ENCODE results near the gene KLHL26. TPM values are rescaled to one million over a fixed set of nuclear protein-coding genes. Genes with fewer than 3 reads are reported as not detected.
"Not testable (repeated sequence)": the region's sequence is repeated elsewhere in the genome, so short reads cannot be mapped to it uniquely, and the experiment has no call there.

The KLHL26 gene
- total RNA-seq, 1 experiment from 2014 or later, result 3.7 TPM

DNA sequence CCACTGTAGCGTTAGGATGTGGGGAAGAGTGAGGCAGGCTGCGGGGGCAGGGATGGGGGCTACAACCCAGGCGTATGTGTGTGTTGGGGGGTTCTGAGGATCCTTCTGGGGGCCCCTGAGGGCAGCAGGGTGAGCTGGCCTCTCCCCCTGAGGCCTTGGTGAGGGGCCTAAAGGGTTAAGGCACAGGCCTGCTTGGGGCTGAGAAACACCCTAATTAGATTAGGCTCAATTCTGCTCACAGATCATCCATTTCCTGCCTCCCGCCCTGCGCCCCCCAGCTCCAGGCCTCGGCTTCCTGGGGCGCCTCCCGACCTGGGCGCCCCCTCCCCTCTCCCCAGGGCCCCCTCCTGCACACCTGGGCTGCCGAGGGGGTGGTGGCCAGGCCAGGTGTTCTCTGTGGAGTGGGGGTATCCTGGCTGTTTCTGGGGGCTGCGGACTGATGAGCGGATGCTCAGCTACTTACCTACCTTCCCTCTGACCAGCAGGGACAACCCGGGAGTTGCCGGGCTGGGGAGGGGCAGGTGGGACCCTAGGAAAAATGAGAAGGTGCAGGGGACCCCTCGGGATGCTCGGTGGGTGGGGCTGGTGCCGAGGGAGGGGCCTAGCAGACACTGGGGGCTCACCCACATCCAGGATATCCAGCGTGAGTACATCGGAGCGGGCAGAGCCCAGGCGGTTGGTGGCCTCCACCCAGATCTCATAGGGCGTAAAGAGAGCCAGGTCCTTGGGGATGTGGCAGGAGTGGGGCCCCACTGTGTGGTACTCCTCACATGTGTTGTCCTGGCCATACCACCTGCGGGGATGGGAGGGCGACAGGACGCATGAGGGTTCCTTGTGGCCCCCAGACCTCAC lies 38.8 kb upstream of the KLHL26 start:
- no peaks in the 10 kb centered on the region for H3K27me3 ChIP-seq (ENCODE audit: low read length)
- no peak overlapping the region for H2AFZ ChIP-seq (ENCODE audit: low read length)

DNA sequence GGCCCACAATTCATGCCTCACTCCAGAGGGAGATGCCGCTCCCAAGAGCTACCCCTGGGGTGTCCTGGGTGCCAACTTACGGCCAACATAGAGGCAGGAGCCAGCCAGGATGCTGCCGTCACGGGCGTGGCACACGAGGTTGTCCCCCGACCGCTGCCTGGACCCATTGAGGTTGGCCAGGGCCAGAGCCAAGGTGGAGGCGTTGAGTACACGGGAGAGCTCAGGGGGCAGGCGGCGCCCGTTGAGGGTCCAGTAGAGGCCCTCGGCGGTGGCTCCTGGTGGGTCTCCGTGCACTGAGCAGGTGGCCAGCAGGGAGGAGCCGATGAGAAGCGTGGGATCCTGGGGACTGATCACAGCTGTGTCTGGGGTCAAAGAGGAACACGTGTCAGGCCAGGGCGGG lies 37.3 kb upstream of the KLHL26 start:
- H3K4me1 ChIP-seq (ENCODE audit: low read length), result peaks cover 10% of the 10 kb centered on the region
- H3K79me2 ChIP-seq (ENCODE audit: low read length), result no peaks in the 10 kb centered on the region
- no peak overlapping the region for H2AFZ ChIP-seq (ENCODE audit: low read length)
- H3K4me2 ChIP-seq (ENCODE audit: low read depth, low read length, poor library complexity, severe bottlenecking), result no peak overlapping the region
- no peaks in the 10 kb centered on the region for H3K9me2 ChIP-seq (replicated peaks; ENCODE audit: insufficient read depth, low read length)
- no peak overlapping the region for H3K4me3 ChIP-seq (ENCODE audit: low read length)
- DNase-seq, result no peak
- H3K27ac ChIP-seq (ENCODE audit: low read length), result no peak overlapping the region
- no peaks in the 10 kb centered on the region for H4K20me1 ChIP-seq (ENCODE audit: insufficient read depth, low read depth, low read length)
- no peaks in the 10 kb centered on the region for H3K9me3 ChIP-seq (ENCODE audit: low read length)
- no peak overlapping the region for H3K9ac ChIP-seq (ENCODE audit: low read length)
- no peaks in the 10 kb centered on the region for H3K27me3 ChIP-seq (ENCODE audit: low read length)
- H3K36me3 ChIP-seq (ENCODE audit: insufficient read depth, low read length), result no peaks in the 10 kb centered on the region

More for the DNA sequence above, 38.8 kb upstream of the KLHL26 start:
- Histone ChIP-seq H3K27ac (ENCODE audit: low read length) (no peak overlapping the region), H3K4me3 (ENCODE audit: low read length) (no peak overlapping the region), H3K4me1 (ENCODE audit: low read length) (peaks cover 22% of the 10 kb centered on the region), H3K36me3 (ENCODE audit: insufficient read depth, low read length) (no peaks in the 10 kb centered on the region), H3K9ac (ENCODE audit: low read length) (no peak overlapping the region), H3K9me3 (ENCODE audit: low read length) (no peaks in the 10 kb centered on the region), H3K4me2 (ENCODE audit: low read depth, low read length, poor library complexity, severe bottlenecking) (no peak overlapping the region), H3K9me2 (replicated peaks; ENCODE audit: insufficient read depth, low read length) (no peaks in the 10 kb centered on the region), H4K20me1 (ENCODE audit: insufficient read depth, low read depth, low read length) (no peaks in the 10 kb centered on the region), H3K79me2 (ENCODE audit: low read length) (no peaks in the 10 kb centered on the region)
- DNase-seq, result no peak

DNA sequence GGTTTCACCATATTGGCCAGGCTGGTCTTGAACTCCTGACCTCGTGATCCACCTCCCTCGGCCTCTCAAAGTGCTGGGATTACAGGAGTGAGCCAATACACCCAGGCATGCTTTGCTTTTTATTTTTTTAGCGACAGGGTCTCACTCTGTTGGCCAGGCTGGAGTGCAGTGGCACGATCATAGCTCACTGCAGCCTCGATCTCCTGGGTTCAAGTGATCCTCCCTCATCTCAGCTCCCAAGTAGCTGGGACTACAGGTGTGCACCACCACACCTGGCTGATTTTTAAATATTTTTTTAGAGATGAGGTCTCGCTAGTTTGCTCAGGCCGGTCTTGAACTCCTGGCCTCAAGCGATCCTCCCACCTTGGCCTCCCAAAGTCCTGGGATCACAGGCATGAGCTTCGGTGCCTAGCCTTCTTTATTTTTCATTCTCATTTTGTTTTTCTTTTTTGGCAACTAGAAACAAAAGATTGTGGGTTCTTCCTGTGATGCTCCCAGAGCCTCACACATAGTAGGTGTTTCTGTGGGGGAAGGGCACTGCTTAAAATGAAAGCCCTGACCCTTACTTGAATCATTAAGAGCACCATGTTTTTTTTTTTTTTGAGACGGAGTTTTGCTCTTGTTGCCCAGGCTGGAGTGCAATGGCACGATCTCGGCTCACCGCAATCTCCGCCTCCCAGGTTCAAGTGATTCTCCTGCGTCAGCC lies 36.0 kb upstream of the KLHL26 start:
- H4K20me1 ChIP-seq (ENCODE audit: insufficient read depth, low read depth, low read length); H3K4me1 ChIP-seq (ENCODE audit: low read length); H3K9me2 ChIP-seq (replicated peaks; ENCODE audit: insufficient read depth, low read length); H3K4me2 ChIP-seq (ENCODE audit: low read depth, low read length, poor library complexity, severe bottlenecking); H2AFZ ChIP-seq (ENCODE audit: low read length); H3K79me2 ChIP-seq (ENCODE audit: low read length); H3K9ac ChIP-seq (ENCODE audit: low read length); H3K27me3 ChIP-seq (ENCODE audit: low read length); H3K36me3 ChIP-seq (ENCODE audit: insufficient read depth, low read length); DNase-seq; H3K4me3 ChIP-seq (ENCODE audit: low read length); H3K9me3 ChIP-seq (ENCODE audit: low read length); H3K27ac ChIP-seq (ENCODE audit: low read length): not testable (repeated sequence)

- Histone ChIP-seq H3K9ac (ENCODE audit: low read length) (no peak overlapping the region), H3K36me3 (ENCODE audit: insufficient read depth, low read length) (no peaks in the 10 kb centered on the region), H4K20me1 (ENCODE audit: insufficient read depth, low read depth, low read length) (no peaks in the 10 kb centered on the region), H3K4me1 (ENCODE audit: low read length) (no peaks in the 10 kb centered on the region), H3K9me2 (replicated peaks; ENCODE audit: insufficient read depth, low read length) (no peaks in the 10 kb centered on the region), H3K4me2 (ENCODE audit: low read depth, low read length, poor library complexity, severe bottlenecking) (no peak overlapping the region), H3K27ac (ENCODE audit: low read length) (no peak overlapping the region), H3K9me3 (ENCODE audit: low read length) (no peaks in the 10 kb centered on the region), H3K27me3 (ENCODE audit: low read length) (no peaks in the 10 kb centered on the region), H3K79me2 (ENCODE audit: low read length) (no peaks in the 10 kb centered on the region), H3K4me3 (ENCODE audit: low read length) (no peak overlapping the region), H2AFZ (ENCODE audit: low read length) (no peak overlapping the region)
- DNase-seq, result no peak
These were observed 35.0 kb upstream of the KLHL26 start for GRCh38 chr19:18601875-18602274.

DNA sequence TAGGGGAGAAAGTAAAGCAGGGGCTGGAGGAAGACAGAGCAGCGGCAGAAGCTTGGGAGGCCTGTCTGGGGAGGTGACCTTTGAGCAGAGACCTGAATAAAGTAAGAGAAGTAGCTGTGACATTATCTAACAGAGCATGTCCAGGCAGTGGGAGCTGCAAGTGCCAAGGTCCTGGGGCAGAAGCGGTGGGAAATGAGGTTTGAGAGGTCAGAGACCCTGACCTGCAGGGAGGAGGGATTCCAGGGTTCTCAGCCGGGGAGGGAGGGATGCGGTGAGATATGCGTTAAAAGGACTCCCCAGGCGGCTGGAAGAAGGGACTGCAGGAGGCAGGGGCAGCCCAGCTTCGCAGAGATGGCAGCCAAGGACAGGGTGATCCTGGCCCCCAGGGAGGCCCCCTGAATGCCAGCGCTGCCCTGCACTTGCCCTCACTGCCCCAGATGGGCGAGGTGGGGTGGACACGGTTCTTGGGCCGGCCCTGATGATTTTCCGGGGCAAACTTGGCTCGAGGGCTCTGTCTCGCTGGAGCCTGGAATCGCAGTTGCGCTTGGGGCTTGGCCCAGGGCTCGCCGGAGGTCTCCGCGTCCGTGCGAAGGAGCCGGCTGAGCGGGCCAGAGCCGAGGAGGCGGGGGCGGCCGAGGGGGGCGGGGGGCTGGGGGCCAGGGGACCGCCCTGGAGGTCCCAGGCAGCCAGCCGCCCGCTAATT lies 33.4 kb upstream of the KLHL26 start:
- Histone ChIP-seq H3K9ac (ENCODE audit: low read length) (no peak overlapping the region), H3K36me3 (ENCODE audit: insufficient read depth, low read length) (no peaks in the 10 kb centered on the region), H3K9me3 (ENCODE audit: low read length) (no peaks in the 10 kb centered on the region), H4K20me1 (ENCODE audit: insufficient read depth, low read depth, low read length) (no peaks in the 10 kb centered on the region), H3K9me2 (replicated peaks; ENCODE audit: insufficient read depth, low read length) (no peaks in the 10 kb centered on the region), H3K27ac (ENCODE audit: low read length) (no peak overlapping the region), H3K79me2 (ENCODE audit: low read length) (no peaks in the 10 kb centered on the region), H3K4me3 (ENCODE audit: low read length) (no peak overlapping the region), H3K27me3 (ENCODE audit: low read length) (no peaks in the 10 kb centered on the region), H2AFZ (ENCODE audit: low read length) (no peak overlapping the region), H3K4me1 (ENCODE audit: low read length) (no peaks in the 10 kb centered on the region), H3K4me2 (ENCODE audit: low read depth, low read length, poor library complexity, severe bottlenecking) (no peak overlapping the region)
- peak; percentile 61 for DNase-seq

- Histone ChIP-seq H3K79me2 (ENCODE audit: low read length) (no peaks in the 10 kb centered on the region), H3K4me3 (ENCODE audit: low read length) (no peak overlapping the region), H3K27ac (ENCODE audit: low read length) (no peak overlapping the region), H2AFZ (ENCODE audit: low read length) (no peak overlapping the region), H4K20me1 (ENCODE audit: insufficient read depth, low read depth, low read length) (no peaks in the 10 kb centered on the region), H3K9me2 (replicated peaks; ENCODE audit: insufficient read depth, low read length) (no peaks in the 10 kb centered on the region), H3K4me2 (ENCODE audit: low read depth, low read length, poor library complexity, severe bottlenecking) (no peak overlapping the region), H3K4me1 (ENCODE audit: low read length) (no peaks in the 10 kb centered on the region), H3K36me3 (ENCODE audit: insufficient read depth, low read length) (no peaks in the 10 kb centered on the region), H3K9ac (ENCODE audit: low read length) (no peak overlapping the region), H3K9me3 (ENCODE audit: low read length) (no peaks in the 10 kb centered on the region), H3K27me3 (ENCODE audit: low read length) (no peaks in the 10 kb centered on the region)
- DNase-seq, result no peak
These were observed 32.6 kb upstream of the KLHL26 start for GRCh38 chr19:18603958-18604819.

- no peak overlapping the region for H2AFZ ChIP-seq (ENCODE audit: low read length)
- no peaks in the 10 kb centered on the region for H3K36me3 ChIP-seq (ENCODE audit: insufficient read depth, low read length)
- DNase-seq, result no peak
- H3K9me3 ChIP-seq (ENCODE audit: low read length), result no peaks in the 10 kb centered on the region
- no peaks in the 10 kb centered on the region for H3K79me2 ChIP-seq (ENCODE audit: low read length)
- H3K4me3 ChIP-seq (ENCODE audit: low read length), result no peak overlapping the region
- H4K20me1 ChIP-seq (ENCODE audit: insufficient read depth, low read depth, low read length), result no peaks in the 10 kb centered on the region
- H3K27ac ChIP-seq (ENCODE audit: low read length), result no peak overlapping the region
- H3K4me1 ChIP-seq (ENCODE audit: low read length), result no peaks in the 10 kb centered on the region
- H3K4me2 ChIP-seq (ENCODE audit: low read depth, low read length, poor library complexity, severe bottlenecking), result no peak overlapping the region
- no peak overlapping the region for H3K9ac ChIP-seq (ENCODE audit: low read length)
- no peaks in the 10 kb centered on the region for H3K27me3 ChIP-seq (ENCODE audit: low read length)
- H3K9me2 ChIP-seq (replicated peaks; ENCODE audit: insufficient read depth, low read length), result no peaks in the 10 kb centered on the region
These were observed 32.0 kb upstream of the KLHL26 start for GRCh38 chr19:18604820-18605159.

All from Karpas-422 (cell line).